Measurements from ENCODE around the gene FAM120AOS. TPM values are rescaled to one million over a fixed set of nuclear protein-coding genes. Genes with fewer than 3 reads are reported as not detected.

FAM120AOS gene
- total RNA-seq, 1 donor from 2014 or later, result 19.9 TPM

GRCh38 chr9:93492327-93492726 is 38.9 kb upstream of the FAM120AOS start:
- no peak overlapping the region for H3K4me3 ChIP-seq
- no peaks in the 10 kb centered on the region for H3K9me3 ChIP-seq
- H3K36me3 ChIP-seq, result peaks cover 16 to 28% of the 10 kb centered on the region in 2 donors
- intact Hi-C loops (cut with DNase I), result no loop called here
- peaks cover 0 to 9% of the 10 kb centered on the region in 2 donors for H3K4me1 ChIP-seq
- H3K27ac ChIP-seq, result no peak overlapping the region
- H3K27me3 ChIP-seq, result no peaks in the 10 kb centered on the region
- TF ChIP-seq CTCF (IDR thresholded peaks at IDR 0.05), result no peak
- no peak for DNase-seq (ENCODE audit: low spot score in 2 of 2)

GRCh38 chr9:93491593-93492232 is 38.3 kb upstream of the FAM120AOS start:
- TF ChIP-seq CTCF (IDR thresholded peaks at IDR 0.05), result no peak
- DNase-seq (ENCODE audit: low spot score in 2 of 2), result no peak
- no peaks in the 10 kb centered on the region for H3K27me3 ChIP-seq
- no peak overlapping the region for H3K27ac ChIP-seq
- peaks cover 0 to 9% of the 10 kb centered on the region in 2 donors for H3K4me1 ChIP-seq
- no peaks in the 10 kb centered on the region for H3K9me3 ChIP-seq
- no peak overlapping the region for H3K4me3 ChIP-seq
- intact Hi-C loops (cut with DNase I), result no loop called here
- peaks cover 10 to 22% of the 10 kb centered on the region in 2 donors for H3K36me3 ChIP-seq

GRCh38 chr9:93488244-93488643 is 34.9 kb upstream of the FAM120AOS start:
- H3K4me1 ChIP-seq, result peaks cover 0 to 11% of the 10 kb centered on the region in 2 donors
- intact Hi-C loops (cut with DNase I), result no loop called here

GRCh38 chr9:93486268-93486667 is 32.9 kb upstream of the FAM120AOS start:
- no peak for DNase-seq (ENCODE audit: low spot score in 2 of 2)
- no peak overlapping the region for H3K4me3 ChIP-seq
- intact Hi-C loops (cut with DNase I), result no loop called here
- TF ChIP-seq CTCF (IDR thresholded peaks at IDR 0.05), result no peak
- H3K27me3 ChIP-seq, result no peaks in the 10 kb centered on the region
- peaks cover 0 to 6% of the 10 kb centered on the region in 2 donors for H3K4me1 ChIP-seq
- H3K27ac ChIP-seq, result no peak overlapping the region
- no peaks in the 10 kb centered on the region for H3K9me3 ChIP-seq
- peaks cover 0 to 5% of the 10 kb centered on the region in 2 donors for H3K36me3 ChIP-seq

More at GRCh38 chr9:93488244-93488643, 34.9 kb upstream of the FAM120AOS start:
- DNase-seq (ENCODE audit: low spot score in 2 of 2), result no peak
- no peak for TF ChIP-seq CTCF (IDR thresholded peaks at IDR 0.05)
- Histone ChIP-seq H3K27me3 (no peaks in the 10 kb centered on the region), H3K9me3 (no peaks in the 10 kb centered on the region), H3K4me3 (no peak overlapping the region), H3K27ac (no peak overlapping the region), H3K36me3 (peaks cover 0 to 5% of the 10 kb centered on the region in 2 donors)

- intact Hi-C loops (cut with DNase I), result no loop called here
- Histone ChIP-seq H3K9me3 (no peaks in the 10 kb centered on the region), H3K4me1 (peaks cover 0 to 4% of the 10 kb centered on the region in 2 donors), H3K27me3 (no peaks in the 10 kb centered on the region), H3K4me3 (no peak overlapping the region), H3K27ac (no peak overlapping the region), H3K36me3 (peaks cover 0 to 9% of the 10 kb centered on the region in 2 donors)
- DNase-seq (ENCODE audit: low spot score in 2 of 2), result no peak
- no peak for TF ChIP-seq CTCF (IDR thresholded peaks at IDR 0.05)
Observed at GRCh38 chr9:93483497-93483896, 30.1 kb upstream of the FAM120AOS start.

Data from ascending aorta (tissue), 2 donors.